ENCODE data around the gene PDE2A.

Gene PDE2A

DNA sequence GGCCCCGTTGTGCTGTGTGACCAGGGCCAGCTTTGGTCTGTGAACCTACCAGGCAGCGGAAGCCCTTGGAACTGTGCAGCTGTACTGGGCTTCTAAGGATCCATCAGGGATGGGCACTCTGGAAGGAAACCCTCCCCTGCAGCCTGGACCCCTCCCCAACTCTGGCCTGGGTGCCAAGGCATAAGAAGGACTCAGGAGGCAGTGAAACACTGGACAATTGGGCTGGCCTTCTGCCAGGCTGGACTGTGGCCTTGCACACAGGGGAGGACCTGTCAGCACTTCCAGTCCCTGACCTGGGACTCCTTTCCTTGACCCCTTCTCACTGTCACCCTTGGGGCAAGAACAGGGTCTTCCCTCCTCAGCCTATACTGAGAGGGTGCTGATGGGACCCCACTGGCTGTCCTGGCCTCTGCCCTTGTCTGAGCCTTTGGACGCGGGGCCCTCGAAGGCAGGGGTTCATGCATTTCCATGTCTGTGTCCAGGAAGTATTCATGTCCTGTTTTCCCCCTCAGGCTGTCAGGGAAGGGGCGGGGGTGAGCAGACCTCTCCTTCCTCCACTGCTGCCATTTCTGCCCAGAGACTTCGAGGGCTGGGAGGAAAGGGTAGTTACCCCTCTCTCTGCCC, 39.6 kb downstream of the PDE2A start:
- Histone ChIP-seq H3K4me3 (ENCODE audit: low read depth, low read length) (no peak overlapping the region), H3K27me3 (ENCODE audit: control insufficient read depth, insufficient read depth, low read length) (peaks cover 22% of the 10 kb centered on the region), H3K9me3 (ENCODE audit: control insufficient read depth, insufficient read depth, low read length) (no peaks in the 10 kb centered on the region), H3K36me3 (ENCODE audit: control insufficient read depth, insufficient read depth, low read length) (no peaks in the 10 kb centered on the region), H3K4me1 (ENCODE audit: control insufficient read depth, insufficient read depth, low read length) (peaks cover 23% of the 10 kb centered on the region; the same call in 1 of the 2 replicates), H3K9ac (ENCODE audit: low read depth, low read length) (no peak overlapping the region), H3K27ac (ENCODE audit: low read depth, low read length) (no peak overlapping the region)

DNA sequence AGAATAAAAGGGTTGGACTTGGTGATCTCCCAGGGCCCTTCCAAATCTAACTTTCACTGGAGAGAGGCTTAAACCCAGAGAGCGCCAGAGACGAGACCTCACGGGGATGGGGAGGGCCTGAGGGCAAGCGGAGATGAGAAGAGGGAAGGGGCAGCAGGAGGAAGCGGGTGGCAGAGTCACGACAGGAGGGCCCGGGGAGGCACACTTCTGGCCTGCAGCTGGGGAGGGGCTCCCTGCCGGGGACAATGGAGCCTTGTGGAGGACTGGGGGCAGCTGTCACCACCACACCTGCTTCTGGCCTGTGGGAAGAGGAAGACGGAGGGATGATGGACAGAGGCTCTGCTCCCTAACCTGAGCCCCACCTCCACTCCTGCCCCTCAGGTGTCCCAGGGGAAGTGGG, 40.2 kb downstream of the PDE2A start:
- no peak overlapping the region for H3K9ac ChIP-seq (ENCODE audit: low read depth, low read length)
- peaks cover 16% of the 10 kb centered on the region for H3K27me3 ChIP-seq (ENCODE audit: control insufficient read depth, insufficient read depth, low read length)
- H3K4me3 ChIP-seq (ENCODE audit: low read depth, low read length): no peak overlapping the region
- no peaks in the 10 kb centered on the region for H3K36me3 ChIP-seq (ENCODE audit: control insufficient read depth, insufficient read depth, low read length)
- no peak overlapping the region for H3K27ac ChIP-seq (ENCODE audit: low read depth, low read length)
- H3K4me1 ChIP-seq (ENCODE audit: control insufficient read depth, insufficient read depth, low read length): peaks cover 23% of the 10 kb centered on the region; the same call in 1 of the 2 replicates
- no peaks in the 10 kb centered on the region for H3K9me3 ChIP-seq (ENCODE audit: control insufficient read depth, insufficient read depth, low read length)

- no peaks in the 10 kb centered on the region for H3K36me3 ChIP-seq (ENCODE audit: control insufficient read depth, insufficient read depth, low read length)
- no peak overlapping the region for H3K9ac ChIP-seq (ENCODE audit: low read depth, low read length)
- no peak overlapping the region for H3K4me3 ChIP-seq (ENCODE audit: low read depth, low read length)
- H3K9me3 ChIP-seq (ENCODE audit: control insufficient read depth, insufficient read depth, low read length): no peaks in the 10 kb centered on the region
- no peak overlapping the region for H3K27ac ChIP-seq (ENCODE audit: low read depth, low read length)
- peaks cover 23% of the 10 kb centered on the region; the same call in 1 of the 2 replicates for H3K4me1 ChIP-seq (ENCODE audit: control insufficient read depth, insufficient read depth, low read length)
- 0 out of 2 replicates have a peak, but pooled peaks cover 8% of the 10 kb centered on the region for H3K27me3 ChIP-seq (ENCODE audit: control insufficient read depth, insufficient read depth, low read length)
These were observed 41.2 kb downstream of the PDE2A start for GRCh38 chr11:72633068-72633467.

DNA sequence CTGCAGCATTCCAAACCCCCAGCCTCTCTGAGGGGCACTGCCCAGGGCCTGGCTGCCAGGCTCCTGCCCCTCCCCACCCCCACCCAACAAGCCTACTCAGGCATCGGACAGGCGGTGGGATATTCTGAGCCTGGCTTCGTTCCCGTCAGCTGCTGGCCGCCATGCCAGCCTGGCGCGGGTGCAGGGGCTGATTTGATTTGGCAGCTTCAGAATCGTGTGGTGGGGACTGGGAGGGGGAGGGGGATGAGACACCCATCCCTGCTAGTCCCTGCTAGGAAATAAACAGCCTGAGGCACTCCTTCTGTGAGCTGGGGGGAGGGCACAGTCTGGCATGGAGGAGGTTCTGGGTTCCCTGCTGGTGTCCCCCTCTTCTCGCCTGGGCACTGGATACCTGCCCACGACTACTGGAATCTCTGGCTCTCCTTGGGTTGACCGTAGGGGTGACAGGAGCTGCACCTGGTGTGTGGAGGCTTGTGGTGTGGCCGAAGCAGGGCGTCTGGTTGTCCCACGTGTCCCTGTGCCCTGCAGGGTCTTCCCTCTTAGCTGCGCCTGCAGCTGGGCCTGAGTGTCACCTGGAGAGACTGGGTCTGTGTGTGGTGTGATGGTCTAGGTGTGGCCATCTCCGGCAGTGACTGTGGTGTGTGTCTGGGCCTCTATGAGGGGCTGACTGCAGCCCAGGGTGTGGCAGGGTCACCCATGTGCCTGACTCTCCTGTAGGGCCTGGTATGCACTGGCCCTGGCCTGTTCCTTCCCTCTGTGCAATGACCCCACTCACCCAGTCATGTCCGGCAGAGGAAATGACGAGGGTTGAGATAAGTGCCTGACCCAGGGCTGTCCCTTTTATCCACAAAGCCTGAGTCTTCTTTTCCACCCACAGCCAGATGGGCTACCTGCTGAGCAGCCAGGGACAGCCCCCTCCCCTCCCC, 42.2 kb downstream of the PDE2A start:
- Histone ChIP-seq H3K4me1 (ENCODE audit: control insufficient read depth, insufficient read depth, low read length) (peaks cover 20% of the 10 kb centered on the region; the same call in 1 of the 2 replicates), H3K36me3 (ENCODE audit: control insufficient read depth, insufficient read depth, low read length) (no peaks in the 10 kb centered on the region), H3K9ac (ENCODE audit: low read depth, low read length) (no peak overlapping the region), H3K4me3 (ENCODE audit: low read depth, low read length) (no peak overlapping the region), H3K27me3 (ENCODE audit: control insufficient read depth, insufficient read depth, low read length) (0 out of 2 replicates have a peak, but pooled peaks cover 5% of the 10 kb centered on the region), H3K27ac (ENCODE audit: low read depth, low read length) (no peak overlapping the region), H3K9me3 (ENCODE audit: control insufficient read depth, insufficient read depth, low read length) (no peaks in the 10 kb centered on the region)

DNA sequence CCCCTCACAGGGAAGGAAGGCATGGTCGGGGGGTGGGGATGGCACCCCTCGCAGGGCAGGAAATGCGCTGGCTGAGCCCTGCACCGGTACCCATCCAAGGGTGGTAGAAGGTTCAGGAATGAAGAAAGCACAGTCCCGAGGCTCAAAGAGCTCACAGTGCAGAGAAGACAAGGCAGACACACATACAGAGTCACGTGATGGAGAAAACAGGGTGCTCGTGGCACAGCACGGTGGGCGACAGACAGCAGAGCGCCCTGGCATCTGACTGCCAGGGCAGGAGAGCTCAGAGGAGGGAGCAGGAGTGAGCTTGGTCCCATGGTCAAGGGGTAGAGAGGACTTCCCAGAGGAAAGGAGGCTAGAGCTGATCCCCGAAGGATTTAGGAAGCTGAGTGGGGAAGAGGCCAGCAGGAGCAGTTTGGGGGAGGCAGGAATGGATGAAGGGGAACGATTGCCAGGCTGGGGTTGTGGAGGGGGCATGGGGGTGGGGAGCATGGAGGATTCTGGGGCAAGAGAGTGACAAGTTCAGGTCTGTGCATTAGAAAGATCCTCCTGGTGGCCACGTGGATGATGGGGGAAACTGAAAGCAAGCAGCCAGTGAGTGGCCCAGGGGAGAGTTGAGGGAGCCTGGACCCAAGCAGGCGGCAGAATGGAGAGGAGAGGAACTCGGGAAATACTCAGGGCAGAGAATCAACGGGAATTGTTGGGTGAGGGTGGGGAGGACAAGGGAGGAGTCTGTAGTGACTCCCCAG, 43.9 kb downstream of the PDE2A start:
- no peak overlapping the region for H3K4me3 ChIP-seq (ENCODE audit: low read depth, low read length)
- H3K27me3 ChIP-seq (ENCODE audit: control insufficient read depth, insufficient read depth, low read length): 0 out of 2 replicates have a peak, but pooled peaks cover 5% of the 10 kb centered on the region
- no peak overlapping the region for H3K9ac ChIP-seq (ENCODE audit: low read depth, low read length)
- H3K27ac ChIP-seq (ENCODE audit: low read depth, low read length): no peak overlapping the region
- no peaks in the 10 kb centered on the region for H3K36me3 ChIP-seq (ENCODE audit: control insufficient read depth, insufficient read depth, low read length)
- no peaks in the 10 kb centered on the region for H3K9me3 ChIP-seq (ENCODE audit: control insufficient read depth, insufficient read depth, low read length)
- peaks cover 9% of the 10 kb centered on the region; the same call in 1 of the 2 replicates for H3K4me1 ChIP-seq (ENCODE audit: control insufficient read depth, insufficient read depth, low read length)

DNA sequence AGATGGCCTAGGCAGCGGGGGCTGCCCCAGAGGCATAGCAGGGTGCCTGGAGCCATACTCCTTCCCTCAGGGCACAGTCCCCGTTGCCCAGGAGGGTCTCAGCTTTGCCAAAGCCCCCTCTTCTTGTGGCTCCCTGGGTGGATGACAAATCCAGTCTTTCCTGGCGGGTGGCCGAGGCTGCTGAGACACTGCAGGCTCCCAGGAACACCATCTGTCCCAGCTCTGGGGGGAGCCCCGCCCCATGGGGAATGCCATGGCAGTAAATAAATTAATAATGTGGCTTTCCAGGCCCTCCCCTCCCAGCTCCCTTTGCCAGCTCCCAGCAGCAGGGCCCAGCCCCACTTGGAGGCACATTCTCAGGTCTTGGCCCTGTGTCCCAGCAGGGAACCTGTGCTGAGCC, 45.0 kb downstream of the PDE2A start:
- H3K4me3 ChIP-seq (ENCODE audit: low read depth, low read length): no peak overlapping the region
- no peak overlapping the region for H3K27ac ChIP-seq (ENCODE audit: low read depth, low read length)
- H3K9ac ChIP-seq (ENCODE audit: low read depth, low read length): no peak overlapping the region
- H3K27me3 ChIP-seq (ENCODE audit: control insufficient read depth, insufficient read depth, low read length): no peaks in the 10 kb centered on the region
- peaks cover 9% of the 10 kb centered on the region; the same call in 1 of the 2 replicates for H3K4me1 ChIP-seq (ENCODE audit: control insufficient read depth, insufficient read depth, low read length)
- H3K36me3 ChIP-seq (ENCODE audit: control insufficient read depth, insufficient read depth, low read length): no peaks in the 10 kb centered on the region
- no peaks in the 10 kb centered on the region for H3K9me3 ChIP-seq (ENCODE audit: control insufficient read depth, insufficient read depth, low read length)

GRCh38 chr11:72627594-72628281, 46.5 kb downstream of the PDE2A start:
- H3K9ac ChIP-seq (ENCODE audit: low read depth, low read length): no peak overlapping the region
- H3K27ac ChIP-seq (ENCODE audit: low read depth, low read length): no peak overlapping the region
- no peaks in the 10 kb centered on the region for H3K36me3 ChIP-seq (ENCODE audit: control insufficient read depth, insufficient read depth, low read length)
- H3K4me3 ChIP-seq (ENCODE audit: low read depth, low read length): no peak overlapping the region
- no peaks in the 10 kb centered on the region for H3K9me3 ChIP-seq (ENCODE audit: control insufficient read depth, insufficient read depth, low read length)
- peaks cover 9% of the 10 kb centered on the region; the same call in 1 of the 2 replicates for H3K4me1 ChIP-seq (ENCODE audit: control insufficient read depth, insufficient read depth, low read length)
- H3K27me3 ChIP-seq (ENCODE audit: control insufficient read depth, insufficient read depth, low read length): no peaks in the 10 kb centered on the region

- Histone ChIP-seq H3K27ac (ENCODE audit: low read depth, low read length) (no peak overlapping the region), H3K4me3 (ENCODE audit: low read depth, low read length) (no peak overlapping the region), H3K4me1 (ENCODE audit: control insufficient read depth, insufficient read depth, low read length) (peaks cover 3% of the 10 kb centered on the region; the same call in 1 of the 2 replicates), H3K9ac (ENCODE audit: low read depth, low read length) (no peak overlapping the region), H3K36me3 (ENCODE audit: control insufficient read depth, insufficient read depth, low read length) (no peaks in the 10 kb centered on the region), H3K9me3 (ENCODE audit: control insufficient read depth, insufficient read depth, low read length) (no peaks in the 10 kb centered on the region), H3K27me3 (ENCODE audit: control insufficient read depth, insufficient read depth, low read length) (no peaks in the 10 kb centered on the region)
These were observed 47.7 kb downstream of the PDE2A start for GRCh38 chr11:72626414-72626936.

- Histone ChIP-seq H3K4me3 (ENCODE audit: low read depth, low read length) (no peak overlapping the region), H3K27ac (ENCODE audit: low read depth, low read length) (no peak overlapping the region), H3K4me1 (ENCODE audit: control insufficient read depth, insufficient read depth, low read length) (peaks cover 3% of the 10 kb centered on the region; the same call in 1 of the 2 replicates), H3K9ac (ENCODE audit: low read depth, low read length) (no peak overlapping the region), H3K27me3 (ENCODE audit: control insufficient read depth, insufficient read depth, low read length) (no peaks in the 10 kb centered on the region), H3K36me3 (ENCODE audit: control insufficient read depth, insufficient read depth, low read length) (no peaks in the 10 kb centered on the region), H3K9me3 (ENCODE audit: control insufficient read depth, insufficient read depth, low read length) (no peaks in the 10 kb centered on the region)
These were observed 48.4 kb downstream of the PDE2A start for GRCh38 chr11:72625691-72626413.

Measured in HUES48 (cell line).